Lower leg skin (tissue), 3 donors: Measurements from ENCODE around the gene NPR1.

Source experiments
- POLR2A ChIP-seq, 2 donors: fragments of 450-650 bp; IDR thresholded peaks; one replicate each; pipeline ENCODE4 v1.6.1; 2016 to 2017; ENCODE audit warnings: antibody characterized with exemption in 2 of 2, mild to moderate bottlenecking in 1 of 2, moderate library complexity in 1 of 2
- TF ChIP-seq, protein P1 (sequence below), 3 donors: fragments of 450-650 bp; IDR thresholded peaks; one replicate each; pipeline ENCODE4 v1.5.1; 2016; ENCODE audit warnings: antibody characterized with exemption in 3 of 3, mild to moderate bottlenecking in 3 of 3, moderate library complexity in 2 of 3

DNA sequence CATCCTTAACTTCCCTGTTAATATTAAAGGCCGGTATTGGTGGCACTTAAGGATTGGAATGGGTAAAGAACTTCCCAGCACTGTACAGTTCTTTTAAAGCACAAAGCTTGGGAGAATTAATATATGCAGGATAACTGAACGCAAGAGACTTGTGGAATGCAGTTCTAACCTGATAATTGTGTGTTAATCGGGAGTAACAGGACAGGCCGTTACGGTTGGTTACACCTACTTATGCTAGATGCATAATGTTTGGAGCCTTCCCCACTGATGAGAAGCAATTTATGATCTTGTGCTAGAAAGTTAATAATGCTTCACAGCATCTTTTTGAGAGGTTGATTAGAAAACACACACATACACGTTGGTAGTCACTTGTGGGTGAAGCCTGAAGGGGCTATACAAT is 37.6 kb upstream of the NPR1 start:
- TF ChIP-seq, protein P1, sequence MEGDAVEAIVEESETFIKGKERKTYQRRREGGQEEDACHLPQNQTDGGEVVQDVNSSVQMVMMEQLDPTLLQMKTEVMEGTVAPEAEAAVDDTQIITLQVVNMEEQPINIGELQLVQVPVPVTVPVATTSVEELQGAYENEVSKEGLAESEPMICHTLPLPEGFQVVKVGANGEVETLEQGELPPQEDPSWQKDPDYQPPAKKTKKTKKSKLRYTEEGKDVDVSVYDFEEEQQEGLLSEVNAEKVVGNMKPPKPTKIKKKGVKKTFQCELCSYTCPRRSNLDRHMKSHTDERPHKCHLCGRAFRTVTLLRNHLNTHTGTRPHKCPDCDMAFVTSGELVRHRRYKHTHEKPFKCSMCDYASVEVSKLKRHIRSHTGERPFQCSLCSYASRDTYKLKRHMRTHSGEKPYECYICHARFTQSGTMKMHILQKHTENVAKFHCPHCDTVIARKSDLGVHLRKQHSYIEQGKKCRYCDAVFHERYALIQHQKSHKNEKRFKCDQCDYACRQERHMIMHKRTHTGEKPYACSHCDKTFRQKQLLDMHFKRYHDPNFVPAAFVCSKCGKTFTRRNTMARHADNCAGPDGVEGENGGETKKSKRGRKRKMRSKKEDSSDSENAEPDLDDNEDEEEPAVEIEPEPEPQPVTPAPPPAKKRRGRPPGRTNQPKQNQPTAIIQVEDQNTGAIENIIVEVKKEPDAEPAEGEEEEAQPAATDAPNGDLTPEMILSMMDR (IDR thresholded peaks at IDR 0.05), result no peak
- TF ChIP-seq POLR2A (IDR thresholded peaks at IDR 0.05), result no peak
